ENCODE measurements around the gene TMEM52.

DNA sequence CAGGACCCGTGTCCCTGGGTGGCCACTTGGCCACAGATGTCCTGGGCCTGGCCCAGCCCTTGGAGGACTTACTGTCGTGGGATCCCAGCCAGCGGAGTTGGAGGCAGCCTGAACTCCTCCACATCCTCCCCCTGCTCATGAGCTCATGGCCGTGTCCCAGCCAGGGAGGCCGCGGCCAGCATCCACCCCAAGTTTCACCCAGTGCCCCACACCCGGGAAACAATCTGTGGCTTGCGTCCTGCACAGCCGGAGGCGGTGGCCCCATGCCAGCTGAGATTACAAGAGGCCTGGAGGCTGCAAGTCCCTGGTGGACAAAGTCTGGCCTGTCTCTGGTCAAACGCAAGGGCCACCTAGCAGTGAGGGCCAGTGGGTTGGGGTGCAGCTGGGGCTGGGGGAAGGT, 27.5 kb upstream of the TMEM52 start:
- TF ChIP-seq, protein P1, sequence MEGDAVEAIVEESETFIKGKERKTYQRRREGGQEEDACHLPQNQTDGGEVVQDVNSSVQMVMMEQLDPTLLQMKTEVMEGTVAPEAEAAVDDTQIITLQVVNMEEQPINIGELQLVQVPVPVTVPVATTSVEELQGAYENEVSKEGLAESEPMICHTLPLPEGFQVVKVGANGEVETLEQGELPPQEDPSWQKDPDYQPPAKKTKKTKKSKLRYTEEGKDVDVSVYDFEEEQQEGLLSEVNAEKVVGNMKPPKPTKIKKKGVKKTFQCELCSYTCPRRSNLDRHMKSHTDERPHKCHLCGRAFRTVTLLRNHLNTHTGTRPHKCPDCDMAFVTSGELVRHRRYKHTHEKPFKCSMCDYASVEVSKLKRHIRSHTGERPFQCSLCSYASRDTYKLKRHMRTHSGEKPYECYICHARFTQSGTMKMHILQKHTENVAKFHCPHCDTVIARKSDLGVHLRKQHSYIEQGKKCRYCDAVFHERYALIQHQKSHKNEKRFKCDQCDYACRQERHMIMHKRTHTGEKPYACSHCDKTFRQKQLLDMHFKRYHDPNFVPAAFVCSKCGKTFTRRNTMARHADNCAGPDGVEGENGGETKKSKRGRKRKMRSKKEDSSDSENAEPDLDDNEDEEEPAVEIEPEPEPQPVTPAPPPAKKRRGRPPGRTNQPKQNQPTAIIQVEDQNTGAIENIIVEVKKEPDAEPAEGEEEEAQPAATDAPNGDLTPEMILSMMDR (IDR thresholded peaks at IDR 0.05; ENCODE audit: poor library complexity): no peak
- no peak for TF ChIP-seq EZH2phosphoT487 (IDR thresholded peaks at IDR 0.05; ENCODE audit: low read depth, severe bottlenecking, unreplicated experiment)

All from hepatocyte (in vitro differentiated cells).